ENCODE measurements around the gene SPEM3. TPM values are rescaled to one million over a fixed set of nuclear protein-coding genes. Genes with fewer than 3 reads are reported as not detected.

The SPEM3 gene
- polyA plus RNA-seq, 2 of the 4 experiments (the other 2 are of a cell fraction), result not detected

- POLR2A ChIA-PET, result interaction anchor here (2.9 kb wide), 1 partner anchor 7 kb away, joined by 26 read pairs; the partner anchor contains the start of gene TMEM256
- H3K4me1 ChIP-seq, result peaks cover 20% of the 10 kb centered on the region; the same call in 1 of the 3 replicates
- no peaks in the 10 kb centered on the region for H3K9me3 ChIP-seq
- H3K4me3 ChIP-seq, result no peak overlapping the region
- ATAC-seq (no peak), FAIRE-seq (no peak), DNase-seq (ENCODE audit: low read depth in 1 of 2, low spot score in 1 of 2) (no peak)
- 97% methylated on average over 4 of the region's 4 CpGs for WGBS (ENCODE audit: missing lambda C conversion rate)
- H3K27ac ChIP-seq, result no peak overlapping the region
- no peak for TF ChIP-seq HOXB13 (CRISPR knock-in tag; IDR thresholded peaks at IDR 0.05; ENCODE audit: low read depth)
- no peak for TF ChIP-seq SMC3 (IDR thresholded peaks at IDR 0.05)
- no peak for TF ChIP-seq REST (IDR thresholded peaks at IDR 0.05)
- TF ChIP-seq MYC (IDR thresholded peaks at IDR 0.05; ENCODE audit: borderline replicate concordance, low read length), result no peak
- no peak for TF ChIP-seq RNF2 (IDR thresholded peaks at IDR 0.05; ENCODE audit: borderline replicate concordance, low read depth)
- TF ChIP-seq ELK1 (IDR thresholded peaks at IDR 0.05; ENCODE audit: low read depth, low read length), result no peak
- TF ChIP-seq SREBF2 (IDR thresholded peaks at IDR 0.05), result no peak
- TF ChIP-seq, protein P1, sequence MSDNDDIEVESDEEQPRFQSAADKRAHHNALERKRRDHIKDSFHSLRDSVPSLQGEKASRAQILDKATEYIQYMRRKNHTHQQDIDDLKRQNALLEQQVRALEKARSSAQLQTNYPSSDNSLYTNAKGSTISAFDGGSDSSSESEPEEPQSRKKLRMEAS (IDR thresholded peaks at IDR 0.05), result no peak
- no peak for TF ChIP-seq TP53 (CRISPR knock-in tag; IDR thresholded peaks at IDR 0.05)
- TF ChIP-seq HMGXB4 (CRISPR knock-in tag; IDR thresholded peaks at IDR 0.05; ENCODE audit: borderline replicate concordance), result no peak
- no peak for TF ChIP-seq EP300 (IDR thresholded peaks at IDR 0.05)
- no peak for TF ChIP-seq CBX8 (IDR thresholded peaks at IDR 0.05)
- TF ChIP-seq RCOR1 (IDR thresholded peaks at IDR 0.05; ENCODE audit: low read depth, low read length), result no peak
- TF ChIP-seq RFX5 (IDR thresholded peaks at IDR 0.05), result no peak
- TF ChIP-seq RAD21 (conservative IDR thresholded peaks at IDR 0.05 in 1 of 2, IDR thresholded peaks at IDR 0.05 in 1 of 2), result no peak
- no peak for TF ChIP-seq ZSCAN20 (CRISPR knock-in tag; IDR thresholded peaks at IDR 0.05)
- TF ChIP-seq NFE2L2 (conservative IDR thresholded peaks at IDR 0.05; ENCODE audit: low read length), result no peak
- no peak for TF ChIP-seq HDAC2 (IDR thresholded peaks at IDR 0.05)
- TF ChIP-seq, protein P2, sequence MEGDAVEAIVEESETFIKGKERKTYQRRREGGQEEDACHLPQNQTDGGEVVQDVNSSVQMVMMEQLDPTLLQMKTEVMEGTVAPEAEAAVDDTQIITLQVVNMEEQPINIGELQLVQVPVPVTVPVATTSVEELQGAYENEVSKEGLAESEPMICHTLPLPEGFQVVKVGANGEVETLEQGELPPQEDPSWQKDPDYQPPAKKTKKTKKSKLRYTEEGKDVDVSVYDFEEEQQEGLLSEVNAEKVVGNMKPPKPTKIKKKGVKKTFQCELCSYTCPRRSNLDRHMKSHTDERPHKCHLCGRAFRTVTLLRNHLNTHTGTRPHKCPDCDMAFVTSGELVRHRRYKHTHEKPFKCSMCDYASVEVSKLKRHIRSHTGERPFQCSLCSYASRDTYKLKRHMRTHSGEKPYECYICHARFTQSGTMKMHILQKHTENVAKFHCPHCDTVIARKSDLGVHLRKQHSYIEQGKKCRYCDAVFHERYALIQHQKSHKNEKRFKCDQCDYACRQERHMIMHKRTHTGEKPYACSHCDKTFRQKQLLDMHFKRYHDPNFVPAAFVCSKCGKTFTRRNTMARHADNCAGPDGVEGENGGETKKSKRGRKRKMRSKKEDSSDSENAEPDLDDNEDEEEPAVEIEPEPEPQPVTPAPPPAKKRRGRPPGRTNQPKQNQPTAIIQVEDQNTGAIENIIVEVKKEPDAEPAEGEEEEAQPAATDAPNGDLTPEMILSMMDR (IDR thresholded peaks at IDR 0.05), result no peak
- CTCF ChIA-PET, result interaction anchor here (1.4 to 17.1 kb wide), 3 partner anchors 40 to 42 kb away, joined by 6 to 139 read pairs (median 34); partner anchors contain the start of genes KCTD11 and TMEM95
- H3K4me2 ChIP-seq, result no peak overlapping the region
Measured at GRCh38 chr17:7396147-7396546, 32.5 kb upstream of the SPEM3 start.

Measured in A549 (cell line).